ENCODE measurements around the gene CRTC1.
A peak's percentile ranks its signal among the peaks of the same experiment; 100 is the strongest.

Gene CRTC1

GRCh38 chr19:18785179-18786124 lies 102.0 kb downstream of the CRTC1 start:
- H3K36me3 ChIP-seq (replicated peaks in 1 of 2; ENCODE audit: control insufficient read depth in 2 of 2, insufficient read depth in 2 of 2, low read length in 2 of 2): no peaks in the 10 kb centered on the region
- peak overlapping the region in 1 of 2 donors; percentile 68 for H3K4me3 ChIP-seq (ENCODE audit: low read length in 2 of 2)
- peak overlapping the region; percentile 60 for H2AFZ ChIP-seq (ENCODE audit: low read length)
- H3K4ac ChIP-seq (ENCODE audit: low read length): peak overlapping the region; percentile 54
- no peak overlapping the region for H4K8ac ChIP-seq (ENCODE audit: low read depth, low read length)
- peaks cover 5 to 18% of the 10 kb centered on the region in 2 donors for H3K4me1 ChIP-seq (ENCODE audit: control insufficient read depth in 2 of 2, insufficient read depth in 1 of 2, low read depth in 1 of 2, low read length in 2 of 2)
- DNase-seq (ENCODE audit: low spot score): peak; percentile 81
- no peak overlapping the region for H4K91ac ChIP-seq (ENCODE audit: low read depth, low read length, poor library complexity)
- H2BK120ac ChIP-seq (ENCODE audit: low read depth, low read length): no peak overlapping the region
- no peak overlapping the region for H2BK5ac ChIP-seq (ENCODE audit: low read length)
- H3K9ac ChIP-seq (ENCODE audit: low read depth, low read length, poor library complexity): peak overlapping the region; percentile 56
- peaks cover 0 to 14% of the 10 kb centered on the region in 2 donors for H3K9me3 ChIP-seq (replicated peaks in 1 of 2; ENCODE audit: control insufficient read depth in 2 of 2, insufficient read depth in 1 of 2, low read depth in 1 of 2, low read length in 2 of 2)
- peak overlapping the region; percentile 73 for H3K4me2 ChIP-seq (ENCODE audit: insufficient read depth, low read length, poor library complexity, severe bottlenecking)
- peaks cover 3% of the 10 kb centered on the region for H3K79me1 ChIP-seq (ENCODE audit: low read depth, low read length)
- peak overlapping the region; percentile 32 for H2BK15ac ChIP-seq (ENCODE audit: low read length)
- H3K27ac ChIP-seq (replicated peaks; ENCODE audit: low read length): no peak overlapping the region
- peak overlapping the region; percentile 82 for H2AK5ac ChIP-seq (ENCODE audit: low read depth, low read length)
- WGBS, 2 donors (ENCODE audit: extremely low coverage in 2 of 2, insufficient read length in 2 of 2, insufficient replicate concordance in 1 of 2): no CpG with 5 or more reads among the region's 65 CpGs
- peak overlapping the region; percentile 32 for H3K23ac ChIP-seq (ENCODE audit: low read depth, low read length, poor library complexity)
- peak overlapping the region; percentile 83 for H3K14ac ChIP-seq (ENCODE audit: low read length)
- peaks cover 36 to 71% (median 64%) of the 10 kb centered on the region in 3 experiments for H3K27me3 ChIP-seq (ENCODE audit: control insufficient read depth in 3 of 3, insufficient read depth in 3 of 3, low read depth in 1 of 3, low read length in 3 of 3)
- H2BK12ac ChIP-seq (ENCODE audit: low read length): no peak overlapping the region
- H3K18ac ChIP-seq (ENCODE audit: low read length): peak overlapping the region; percentile 95

- peaks cover 46 to 97% (median 95%) of the 10 kb centered on the region in 3 experiments for H3K27me3 ChIP-seq (ENCODE audit: control insufficient read depth in 3 of 3, insufficient read depth in 3 of 3, low read depth in 1 of 3, low read length in 3 of 3)
- peaks cover 5 to 18% of the 10 kb centered on the region in 2 donors for H3K4me1 ChIP-seq (ENCODE audit: control insufficient read depth in 2 of 2, insufficient read depth in 1 of 2, low read depth in 1 of 2, low read length in 2 of 2)
- H3K27ac ChIP-seq (replicated peaks; ENCODE audit: low read length): no peak overlapping the region
- H3K4ac ChIP-seq (ENCODE audit: low read length): no peak overlapping the region
- no peak overlapping the region for H4K8ac ChIP-seq (ENCODE audit: low read depth, low read length)
- H3K9me3 ChIP-seq (replicated peaks in 1 of 2; ENCODE audit: control insufficient read depth in 2 of 2, insufficient read depth in 1 of 2, low read depth in 1 of 2, low read length in 2 of 2): peaks cover 0 to 14% of the 10 kb centered on the region in 2 donors
- no peak overlapping the region for H2AFZ ChIP-seq (ENCODE audit: low read length)
- peak overlapping the region; percentile 53 for H2BK5ac ChIP-seq (ENCODE audit: low read length)
- H2BK15ac ChIP-seq (ENCODE audit: low read length): peak overlapping the region; percentile 43
- H2BK120ac ChIP-seq (ENCODE audit: low read depth, low read length): no peak overlapping the region
- no peak overlapping the region for H4K91ac ChIP-seq (ENCODE audit: low read depth, low read length, poor library complexity)
- H3K23ac ChIP-seq (ENCODE audit: low read depth, low read length, poor library complexity): peak overlapping the region; percentile 85
- H3K79me1 ChIP-seq (ENCODE audit: low read depth, low read length): peaks cover 4% of the 10 kb centered on the region
- DNase-seq (ENCODE audit: low spot score): no peak
- peak overlapping the region; percentile 70 for H2AK5ac ChIP-seq (ENCODE audit: low read depth, low read length)
- H3K18ac ChIP-seq (ENCODE audit: low read length): peak overlapping the region; percentile 80
- peak overlapping the region in 1 of 2 donors; percentile 14 for H3K4me3 ChIP-seq (ENCODE audit: low read length in 2 of 2)
- H3K36me3 ChIP-seq (replicated peaks in 1 of 2; ENCODE audit: control insufficient read depth in 2 of 2, insufficient read depth in 2 of 2, low read length in 2 of 2): no peaks in the 10 kb centered on the region
- whole genome bisulfite sequencing, 2 donors (ENCODE audit: extremely low coverage in 2 of 2, insufficient read length in 2 of 2, insufficient replicate concordance in 1 of 2): no CpG with 5 or more reads among the region's 68 CpGs
- no peak overlapping the region for H3K4me2 ChIP-seq (ENCODE audit: insufficient read depth, low read length, poor library complexity, severe bottlenecking)
- H3K14ac ChIP-seq (ENCODE audit: low read length): peak overlapping the region; percentile 82
- no peak overlapping the region for H2BK12ac ChIP-seq (ENCODE audit: low read length)
- H3K9ac ChIP-seq (ENCODE audit: low read depth, low read length, poor library complexity): no peak overlapping the region
Observed at GRCh38 chr19:18788529-18789421, 105.3 kb downstream of the CRTC1 start.

GRCh38 chr19:18789422-18789869 lies 106.0 kb downstream of the CRTC1 start:
- Histone ChIP-seq H3K36me3 (replicated peaks in 1 of 2; ENCODE audit: control insufficient read depth in 2 of 2, insufficient read depth in 2 of 2, low read length in 2 of 2) (no peaks in the 10 kb centered on the region), H3K23ac (ENCODE audit: low read depth, low read length, poor library complexity) (peak overlapping the region; percentile 85), H2BK5ac (ENCODE audit: low read length) (no peak overlapping the region), H2BK12ac (ENCODE audit: low read length) (no peak overlapping the region), H2BK15ac (ENCODE audit: low read length) (no peak overlapping the region), H3K9ac (ENCODE audit: low read depth, low read length, poor library complexity) (no peak overlapping the region), H2AFZ (ENCODE audit: low read length) (peak overlapping the region; percentile 86), H3K27me3 (ENCODE audit: control insufficient read depth in 3 of 3, insufficient read depth in 3 of 3, low read depth in 1 of 3, low read length in 3 of 3) (peaks cover 46 to 94% (median 91%) of the 10 kb centered on the region in 3 experiments), H3K14ac (ENCODE audit: low read length) (peak overlapping the region; percentile 71), H3K4me1 (ENCODE audit: control insufficient read depth in 2 of 2, insufficient read depth in 1 of 2, low read depth in 1 of 2, low read length in 2 of 2) (peaks cover 5 to 18% of the 10 kb centered on the region in 2 donors), H3K9me3 (replicated peaks in 1 of 2; ENCODE audit: control insufficient read depth in 2 of 2, insufficient read depth in 1 of 2, low read depth in 1 of 2, low read length in 2 of 2) (peaks cover 0 to 14% of the 10 kb centered on the region in 2 donors), H3K4me2 (ENCODE audit: insufficient read depth, low read length, poor library complexity, severe bottlenecking) (peak overlapping the region; percentile 57), H3K18ac (ENCODE audit: low read length) (peak overlapping the region; percentile 80), H4K8ac (ENCODE audit: low read depth, low read length) (no peak overlapping the region), H3K27ac (replicated peaks; ENCODE audit: low read length) (no peak overlapping the region), H4K91ac (ENCODE audit: low read depth, low read length, poor library complexity) (no peak overlapping the region), H3K4ac (ENCODE audit: low read length) (no peak overlapping the region), H3K4me3 (ENCODE audit: low read length in 2 of 2) (no peak overlapping the region), H2AK5ac (ENCODE audit: low read depth, low read length) (peak overlapping the region; percentile 90), H2BK120ac (ENCODE audit: low read depth, low read length) (no peak overlapping the region), H3K79me1 (ENCODE audit: low read depth, low read length) (peaks cover 4% of the 10 kb centered on the region)
- DNase-seq (ENCODE audit: low spot score): no peak
- whole genome bisulfite sequencing, 2 donors (ENCODE audit: extremely low coverage in 2 of 2, insufficient read length in 2 of 2, insufficient replicate concordance in 1 of 2): no CpG with 5 or more reads among the region's 38 CpGs
